Memory B cell (primary cell): ENCODE results near the gene UROC1.

Source experiments
- ATAC-seq: fragments of 150-1000 bp; cut with Tn5 transposase; 2 replicates; pipeline ENCODE4 v1.10.0; 2021; ENCODE audit warnings: low read depth, mild to moderate bottlenecking, moderate library complexity
- DNase-seq, 2 donors: peaks; one replicate each; pipeline ENCODE4 v3.0.0; 2022; ENCODE audit warnings: low spot score in 2 of 2
- H3K27ac Mint-ChIP-seq: one replicate; pipeline ENCODE4 v1.8.0; 2022; ENCODE audit warnings: mild to moderate bottlenecking, moderate library complexity, mixed read lengths
- H3K27me3 Mint-ChIP-seq: one replicate; pipeline ENCODE4 v1.8.0; 2022; ENCODE audit warnings: mixed read lengths
- H3K36me3 Mint-ChIP-seq: one replicate; pipeline ENCODE4 v1.8.0; 2022; ENCODE audit warnings: mild to moderate bottlenecking, mixed read lengths
- H3K4me1 Mint-ChIP-seq: one replicate; pipeline ENCODE4 v1.8.0; 2022; ENCODE audit warnings: mixed read lengths
- H3K4me3 Mint-ChIP-seq: one replicate; pipeline ENCODE4 v1.8.0; 2022; ENCODE audit warnings: mild to moderate bottlenecking, moderate library complexity, mixed read lengths
- H3K9me3 Mint-ChIP-seq: one replicate; pipeline ENCODE4 v1.8.0; 2022; ENCODE audit warnings: mixed read lengths

Gene UROC1

GRCh38 chr3:126519506-126520455 is 2.2 kb upstream of the UROC1 start:
- no peak for ATAC-seq
- H3K9me3 Mint-ChIP-seq = no peaks in the 10 kb centered on the region

GRCh38 chr3:126518779-126519177 is 1.2 kb upstream of the UROC1 start:
- no peaks in the 10 kb centered on the region for H3K36me3 Mint-ChIP-seq
- H3K27me3 Mint-ChIP-seq = peaks cover 8% of the 10 kb centered on the region
- no peak for ATAC-seq
- no peaks in the 10 kb centered on the region for H3K9me3 Mint-ChIP-seq
- DNase-seq = no peak
- H3K4me1 Mint-ChIP-seq = no peaks in the 10 kb centered on the region
- no peak overlapping the region for H3K4me3 Mint-ChIP-seq
- H3K27ac Mint-ChIP-seq = no peak overlapping the region

More at GRCh38 chr3:126519506-126520455, 2.2 kb upstream of the UROC1 start:
- Mint-ChIP-seq H3K27ac (no peak overlapping the region), H3K27me3 (peaks cover 8% of the 10 kb centered on the region), H3K4me1 (no peaks in the 10 kb centered on the region), H3K36me3 (no peaks in the 10 kb centered on the region), H3K4me3 (no peak overlapping the region)
- DNase-seq = no peak

GRCh38 chr3:126517986-126518778 is 609 bp upstream of the UROC1 start:
- no peaks in the 10 kb centered on the region for H3K4me1 Mint-ChIP-seq
- no peak for DNase-seq
- H3K4me3 Mint-ChIP-seq = no peak overlapping the region
- H3K9me3 Mint-ChIP-seq = no peaks in the 10 kb centered on the region
- no peak for ATAC-seq
- peaks cover 5% of the 10 kb centered on the region for H3K27me3 Mint-ChIP-seq
- no peaks in the 10 kb centered on the region for H3K36me3 Mint-ChIP-seq
- no peak overlapping the region for H3K27ac Mint-ChIP-seq

- Mint-ChIP-seq H3K4me3 (no peak overlapping the region), H3K27me3 (no peaks in the 10 kb centered on the region), H3K9me3 (no peaks in the 10 kb centered on the region), H3K4me1 (no peaks in the 10 kb centered on the region), H3K36me3 (no peaks in the 10 kb centered on the region), H3K27ac (no peak overlapping the region)
- ATAC-seq (no peak), DNase-seq (no peak)
Measured at GRCh38 chr3:126516936-126517290, 660 bp downstream of the UROC1 start.

GRCh38 chr3:126516152-126516935 is 1.2 kb downstream of the UROC1 start:
- no peak for DNase-seq
- ATAC-seq = no peak
- H3K36me3 Mint-ChIP-seq = no peaks in the 10 kb centered on the region
- H3K27ac Mint-ChIP-seq = no peak overlapping the region
- H3K4me3 Mint-ChIP-seq = no peak overlapping the region
- H3K4me1 Mint-ChIP-seq = no peaks in the 10 kb centered on the region
- no peaks in the 10 kb centered on the region for H3K9me3 Mint-ChIP-seq
- H3K27me3 Mint-ChIP-seq = no peaks in the 10 kb centered on the region

GRCh38 chr3:126515066-126515706 is 2.4 kb downstream of the UROC1 start:
- H3K27ac Mint-ChIP-seq = no peak overlapping the region

GRCh38 chr3:126514161-126514560 is 3.4 kb downstream of the UROC1 start:
- Mint-ChIP-seq H3K36me3 (no peaks in the 10 kb centered on the region), H3K4me3 (no peak overlapping the region), H3K27ac (no peak overlapping the region), H3K4me1 (no peaks in the 10 kb centered on the region), H3K9me3 (no peaks in the 10 kb centered on the region), H3K27me3 (no peaks in the 10 kb centered on the region)
- DNase-seq = no peak
- no peak for ATAC-seq

More at GRCh38 chr3:126515066-126515706, 2.4 kb downstream of the UROC1 start:
- Mint-ChIP-seq H3K4me3 (no peak overlapping the region), H3K36me3 (no peaks in the 10 kb centered on the region), H3K9me3 (no peaks in the 10 kb centered on the region), H3K4me1 (no peaks in the 10 kb centered on the region), H3K27me3 (no peaks in the 10 kb centered on the region)
- DNase-seq = no peak
- no peak for ATAC-seq

GRCh38 chr3:126512916-126513650 is 4.5 kb downstream of the UROC1 start:
- Mint-ChIP-seq H3K27ac (no peak overlapping the region), H3K4me3 (no peak overlapping the region), H3K9me3 (no peaks in the 10 kb centered on the region), H3K4me1 (no peaks in the 10 kb centered on the region), H3K27me3 (no peaks in the 10 kb centered on the region), H3K36me3 (no peaks in the 10 kb centered on the region)
- ATAC-seq (no peak), DNase-seq (no peak)

- ATAC-seq (no peak), DNase-seq (no peak)
- Mint-ChIP-seq H3K4me1 (no peaks in the 10 kb centered on the region), H3K4me3 (no peak overlapping the region), H3K27me3 (no peaks in the 10 kb centered on the region), H3K9me3 (no peaks in the 10 kb centered on the region), H3K36me3 (no peaks in the 10 kb centered on the region), H3K27ac (no peak overlapping the region)
Measured at GRCh38 chr3:126512026-126512425, 5.5 kb downstream of the UROC1 start.

GRCh38 chr3:126511291-126511690 is 6.3 kb downstream of the UROC1 start:
- H3K27me3 Mint-ChIP-seq = no peaks in the 10 kb centered on the region
- ATAC-seq (no peak), DNase-seq (no peak)
- no peaks in the 10 kb centered on the region for H3K4me1 Mint-ChIP-seq
- H3K4me3 Mint-ChIP-seq = no peak overlapping the region
- no peaks in the 10 kb centered on the region for H3K36me3 Mint-ChIP-seq
- no peaks in the 10 kb centered on the region for H3K9me3 Mint-ChIP-seq
- no peak overlapping the region for H3K27ac Mint-ChIP-seq

- no peak overlapping the region for H3K4me3 Mint-ChIP-seq
- ATAC-seq (no peak), DNase-seq (no peak)
- no peaks in the 10 kb centered on the region for H3K4me1 Mint-ChIP-seq
- no peaks in the 10 kb centered on the region for H3K9me3 Mint-ChIP-seq
- peaks cover 2% of the 10 kb centered on the region for H3K27me3 Mint-ChIP-seq
- H3K36me3 Mint-ChIP-seq = no peaks in the 10 kb centered on the region
- no peak overlapping the region for H3K27ac Mint-ChIP-seq
Measured at GRCh38 chr3:126510308-126510910, 7.2 kb downstream of the UROC1 start.

GRCh38 chr3:126509597-126510307 is 7.8 kb downstream of the UROC1 start:
- Mint-ChIP-seq H3K4me3 (no peak overlapping the region), H3K4me1 (no peaks in the 10 kb centered on the region), H3K36me3 (no peaks in the 10 kb centered on the region), H3K9me3 (no peaks in the 10 kb centered on the region), H3K27ac (no peak overlapping the region), H3K27me3 (peaks cover 7% of the 10 kb centered on the region)
- no peak for ATAC-seq
- DNase-seq = no peak
